ENCODE measurements around the gene PPP2R5D.
"Not testable (repeated sequence)": the region's sequence is repeated elsewhere in the genome, so short reads cannot be mapped to it uniquely, and the experiment has no call there.

DNA sequence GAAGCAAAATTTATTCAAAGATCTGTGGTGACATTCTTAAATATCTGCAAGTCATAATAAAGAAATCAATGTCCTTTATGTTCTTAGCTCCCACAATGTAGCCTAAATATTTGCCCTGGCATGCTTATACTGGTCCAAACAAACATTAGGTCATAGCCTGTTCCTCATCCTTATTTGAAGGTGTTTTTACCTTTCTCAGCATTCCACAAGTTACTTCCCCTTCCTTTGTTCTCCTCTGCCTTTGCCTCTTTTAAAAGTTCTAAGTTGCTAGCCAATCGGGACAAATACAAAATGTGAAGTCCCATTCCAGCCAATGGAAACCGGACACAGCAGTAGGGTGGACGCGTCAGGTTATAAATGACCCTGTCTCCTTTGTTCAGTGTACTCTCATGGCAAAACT, 30.0 kb upstream of the PPP2R5D start:
- TF ChIP-seq, protein P1, sequence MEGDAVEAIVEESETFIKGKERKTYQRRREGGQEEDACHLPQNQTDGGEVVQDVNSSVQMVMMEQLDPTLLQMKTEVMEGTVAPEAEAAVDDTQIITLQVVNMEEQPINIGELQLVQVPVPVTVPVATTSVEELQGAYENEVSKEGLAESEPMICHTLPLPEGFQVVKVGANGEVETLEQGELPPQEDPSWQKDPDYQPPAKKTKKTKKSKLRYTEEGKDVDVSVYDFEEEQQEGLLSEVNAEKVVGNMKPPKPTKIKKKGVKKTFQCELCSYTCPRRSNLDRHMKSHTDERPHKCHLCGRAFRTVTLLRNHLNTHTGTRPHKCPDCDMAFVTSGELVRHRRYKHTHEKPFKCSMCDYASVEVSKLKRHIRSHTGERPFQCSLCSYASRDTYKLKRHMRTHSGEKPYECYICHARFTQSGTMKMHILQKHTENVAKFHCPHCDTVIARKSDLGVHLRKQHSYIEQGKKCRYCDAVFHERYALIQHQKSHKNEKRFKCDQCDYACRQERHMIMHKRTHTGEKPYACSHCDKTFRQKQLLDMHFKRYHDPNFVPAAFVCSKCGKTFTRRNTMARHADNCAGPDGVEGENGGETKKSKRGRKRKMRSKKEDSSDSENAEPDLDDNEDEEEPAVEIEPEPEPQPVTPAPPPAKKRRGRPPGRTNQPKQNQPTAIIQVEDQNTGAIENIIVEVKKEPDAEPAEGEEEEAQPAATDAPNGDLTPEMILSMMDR (IDR thresholded peaks at IDR 0.05; ENCODE audit: borderline replicate concordance, extremely low read depth, low read length, poor library complexity, severe bottlenecking) = not testable (repeated sequence)
- not testable (repeated sequence) for TF ChIP-seq EZH2 (IDR thresholded peaks at IDR 0.05; ENCODE audit: borderline replicate concordance, low read depth, low read length, severe bottlenecking)

All from DND-41 (cell line).